IPS DF 6.9 (cell line): Measurements from ENCODE around the gene TFF1.

Source experiments
- DNase-seq: peaks from one replicate; pipeline ENCODE4 v3.0.0-alpha.2; 2013; ENCODE audit warnings: low read depth, low spot score
- H3K27ac ChIP-seq: one replicate; pipeline ENCODE4 v1.5.1; 2013; ENCODE audit warnings: low read length, control low read depth
- H3K27me3 ChIP-seq: 2 replicates; pipeline ENCODE4 v1.6.1; 2013; ENCODE audit warnings: mild to moderate bottlenecking, low read length; ENCODE audit not compliant: control insufficient read depth, insufficient read depth
- H3K36me3 ChIP-seq: 2 replicates; pipeline ENCODE4 v1.6.1; 2013; ENCODE audit warnings: low read length; ENCODE audit not compliant: control insufficient read depth, insufficient read depth
- H3K4me1 ChIP-seq: 2 replicates; pipeline ENCODE4 v1.6.1; 2013; ENCODE audit warnings: low read length; ENCODE audit not compliant: control insufficient read depth, insufficient read depth
- H3K4me3 ChIP-seq: 2 replicates; pipeline ENCODE4 v1.5.1; 2013; ENCODE audit warnings: mild to moderate bottlenecking, low read length
- H3K9me3 ChIP-seq: 2 replicates; pipeline ENCODE4 v1.6.1; 2013; ENCODE audit warnings: low read length, inconsistent platforms; ENCODE audit not compliant: control insufficient read depth, insufficient read depth
- WGBS: extraction: QIAGEN DNeasy Blood & Tissue Kit; methylation state at CpG from one replicate; pipeline ENCODE4 v1.1.7; 2013; ENCODE audit warnings: mixed read lengths, missing lambda C conversion rate; ENCODE audit not compliant: insufficient read length, insufficient coverage; 5-methylcytosine and 5-hydroxymethylcytosine counted together

The TFF1 gene

DNA sequence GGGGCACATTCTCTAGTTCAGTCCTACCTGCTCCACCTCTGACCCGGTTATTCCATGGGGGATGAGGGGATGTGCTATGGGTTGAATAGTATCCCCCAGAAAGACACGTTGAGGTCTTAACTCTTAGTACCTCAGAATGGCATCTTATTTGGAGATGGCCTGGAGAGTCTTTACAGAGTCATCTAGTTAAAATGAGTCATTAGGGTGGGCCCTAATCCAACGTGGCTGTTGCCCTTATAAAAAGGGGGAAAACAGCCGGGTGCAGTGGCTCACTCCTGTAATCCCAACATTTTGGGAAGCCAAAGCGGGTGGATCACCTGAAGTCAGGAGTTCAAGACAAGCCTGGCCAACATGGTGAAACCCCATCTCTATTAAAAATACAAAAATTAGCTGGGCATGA, 23.9 kb upstream of the TFF1 start:
- no peaks in the 10 kb centered on the region for H3K36me3 ChIP-seq
- no CpG with 5 or more reads among the region's 5 CpGs for WGBS
- H3K27me3 ChIP-seq = no peaks in the 10 kb centered on the region
- DNase-seq = no peak
- no peak overlapping the region for H3K4me3 ChIP-seq
- H3K9me3 ChIP-seq = no peaks in the 10 kb centered on the region
- no peak overlapping the region for H3K27ac ChIP-seq
- H3K4me1 ChIP-seq = peaks cover 9% of the 10 kb centered on the region; the same call in 1 of the 2 replicates

DNA sequence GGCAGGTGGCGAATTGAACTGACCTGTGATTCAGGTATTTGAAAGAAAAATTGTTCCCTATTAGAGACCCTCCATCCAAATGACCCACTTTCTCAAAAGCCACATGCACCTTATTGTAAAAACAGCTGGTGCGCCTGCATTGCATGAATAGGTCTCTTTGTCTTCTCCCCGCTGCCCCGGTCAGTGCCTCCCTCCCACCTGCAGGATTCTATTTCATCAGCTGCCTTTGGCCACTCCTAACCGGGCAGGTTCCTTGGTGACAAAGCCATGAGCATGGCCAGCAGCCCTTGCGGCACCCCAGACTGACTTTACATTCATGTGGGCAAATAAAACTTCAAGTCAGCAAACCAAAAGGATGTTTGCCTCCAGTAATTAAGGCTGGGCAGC, 23.1 kb upstream of the TFF1 start:
- H3K4me3 ChIP-seq = no peak overlapping the region
- no CpG with 5 or more reads among the region's 6 CpGs for WGBS
- H3K27me3 ChIP-seq = no peaks in the 10 kb centered on the region
- H3K4me1 ChIP-seq = peaks cover 9% of the 10 kb centered on the region; the same call in 1 of the 2 replicates
- DNase-seq = no peak
- no peak overlapping the region for H3K27ac ChIP-seq
- H3K36me3 ChIP-seq = no peaks in the 10 kb centered on the region
- no peaks in the 10 kb centered on the region for H3K9me3 ChIP-seq

DNA sequence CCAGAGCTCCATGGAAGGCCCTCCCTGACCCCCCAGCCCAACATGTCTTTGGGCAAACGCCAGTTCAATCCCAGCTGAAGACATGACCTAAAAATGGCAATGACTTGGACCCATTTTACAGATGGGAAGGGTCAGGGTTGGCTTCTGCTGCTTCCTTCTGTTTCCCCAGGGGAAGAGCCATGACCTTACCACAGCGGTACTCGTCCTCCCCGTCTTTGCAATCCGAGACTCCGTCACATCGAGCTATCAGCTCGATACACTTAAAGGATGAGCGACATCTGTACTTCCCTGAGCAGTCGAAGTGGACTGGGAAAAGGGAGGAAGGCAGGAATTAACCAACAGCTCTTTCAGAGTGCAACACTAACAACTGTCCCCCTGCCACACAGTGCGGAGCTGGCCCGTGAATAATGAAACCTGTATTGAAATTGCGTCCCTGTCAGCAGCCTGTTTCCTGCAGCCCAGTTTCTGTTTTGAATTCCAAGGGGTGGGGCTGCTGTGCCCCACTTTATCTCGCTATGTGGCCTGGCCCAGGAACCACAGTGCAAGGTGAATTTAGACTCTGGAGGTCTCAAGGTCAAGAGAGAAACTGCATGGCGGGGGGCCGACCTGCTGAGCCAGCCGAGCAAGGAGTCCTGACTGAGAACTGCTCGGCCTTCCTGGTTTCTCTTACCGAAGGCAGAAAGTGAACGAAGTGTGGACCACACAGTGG, 22.6 kb upstream of the TFF1 start:
- WGBS = no CpG with 5 or more reads among the region's 20 CpGs
- no peaks in the 10 kb centered on the region for H3K36me3 ChIP-seq
- H3K4me1 ChIP-seq = peaks cover 9% of the 10 kb centered on the region; the same call in 1 of the 2 replicates
- no peak overlapping the region for H3K27ac ChIP-seq
- H3K27me3 ChIP-seq = no peaks in the 10 kb centered on the region
- H3K9me3 ChIP-seq = no peaks in the 10 kb centered on the region
- no peak for DNase-seq
- no peak overlapping the region for H3K4me3 ChIP-seq

DNA sequence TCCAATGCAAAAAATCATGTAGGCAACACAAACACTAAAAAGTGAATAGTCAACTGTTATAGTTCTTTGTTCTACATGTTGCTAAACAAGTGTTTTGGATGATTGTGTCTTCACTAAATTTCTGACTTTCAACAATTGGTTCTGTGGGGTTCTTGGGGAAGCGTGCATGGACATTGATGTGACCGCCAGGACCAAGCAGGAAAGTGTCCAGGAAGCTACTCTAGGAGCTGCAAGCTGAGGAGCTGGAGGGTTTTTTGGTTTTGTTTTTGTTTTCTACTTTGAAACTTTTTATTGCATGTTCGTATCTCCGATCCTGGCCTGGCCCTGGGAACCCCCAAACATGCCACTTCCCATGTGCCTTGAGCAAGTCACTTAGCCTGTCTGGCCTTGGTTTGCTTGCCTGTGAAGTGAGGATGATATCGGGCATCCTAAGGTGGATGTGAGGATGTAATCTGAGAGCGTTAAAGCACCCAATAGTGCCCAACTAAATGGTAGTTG, 21.6 kb upstream of the TFF1 start:
- no peaks in the 10 kb centered on the region for H3K36me3 ChIP-seq
- WGBS = no CpG with 5 or more reads among the region's 6 CpGs
- peaks cover 9% of the 10 kb centered on the region; the same call in 1 of the 2 replicates for H3K4me1 ChIP-seq
- H3K4me3 ChIP-seq = no peak overlapping the region
- no peak overlapping the region for H3K27ac ChIP-seq
- no peaks in the 10 kb centered on the region for H3K9me3 ChIP-seq
- no peak for DNase-seq
- no peaks in the 10 kb centered on the region for H3K27me3 ChIP-seq

DNA sequence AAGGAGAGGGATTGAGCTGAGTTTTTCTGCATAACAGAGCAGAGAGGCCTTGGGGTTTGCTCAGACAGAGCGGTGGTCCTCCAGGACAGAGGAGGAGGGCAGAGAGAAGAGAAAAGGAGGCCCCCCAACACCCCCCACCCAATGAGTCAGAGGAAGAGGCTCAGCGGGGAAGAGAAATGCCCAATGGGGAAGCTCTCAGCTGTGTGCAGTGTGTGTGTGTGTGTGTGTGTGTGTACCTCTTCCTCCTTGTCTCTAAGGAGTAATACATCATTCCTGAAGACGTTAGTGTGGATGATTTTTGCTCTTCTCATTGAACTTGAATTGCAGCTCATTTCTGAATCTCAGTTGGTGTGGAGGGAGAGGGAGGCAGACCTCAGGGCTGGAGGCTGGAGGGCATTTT, 20.8 kb upstream of the TFF1 start:
- H3K4me3 ChIP-seq = no peak overlapping the region
- H3K27me3 ChIP-seq = no peaks in the 10 kb centered on the region
- no peaks in the 10 kb centered on the region for H3K9me3 ChIP-seq
- no CpG with 5 or more reads among the region's 3 CpGs for WGBS
- peaks cover 9% of the 10 kb centered on the region; the same call in 1 of the 2 replicates for H3K4me1 ChIP-seq
- no peak for DNase-seq
- no peaks in the 10 kb centered on the region for H3K36me3 ChIP-seq
- no peak overlapping the region for H3K27ac ChIP-seq

DNA sequence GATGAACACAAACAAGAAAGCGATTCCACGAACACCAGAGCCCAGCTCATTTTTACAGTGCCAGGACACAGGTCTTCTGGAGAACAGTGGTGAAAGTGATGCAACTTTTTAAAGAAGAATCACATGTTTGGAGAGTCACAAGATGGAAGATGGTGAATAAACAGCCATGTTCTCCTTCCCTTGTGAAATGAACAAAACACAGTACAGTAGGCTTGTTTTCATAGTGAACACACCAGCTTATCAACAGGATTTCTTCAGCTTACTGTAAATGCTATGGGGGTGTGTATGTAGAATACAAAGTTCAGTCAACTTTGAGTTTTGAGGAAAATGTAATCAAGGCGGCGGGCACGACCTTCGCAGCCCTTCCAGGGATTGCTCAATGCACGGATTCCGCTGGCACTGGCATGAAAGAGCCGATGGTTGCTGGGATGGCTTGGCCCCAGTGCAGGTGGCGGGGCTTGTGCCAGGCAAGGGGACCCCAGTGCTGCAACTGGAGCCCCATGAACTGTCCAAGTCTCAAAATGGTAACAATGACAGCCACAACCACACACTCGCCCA, 19.8 kb upstream of the TFF1 start:
- no peaks in the 10 kb centered on the region for H3K36me3 ChIP-seq
- no peak overlapping the region for H3K27ac ChIP-seq
- H3K4me3 ChIP-seq = no peak overlapping the region
- H3K9me3 ChIP-seq = no peaks in the 10 kb centered on the region
- no peaks in the 10 kb centered on the region for H3K27me3 ChIP-seq
- WGBS = no CpG with 5 or more reads among the region's 11 CpGs
- H3K4me1 ChIP-seq = peaks cover 9% of the 10 kb centered on the region; the same call in 1 of the 2 replicates
- DNase-seq = no peak

DNA sequence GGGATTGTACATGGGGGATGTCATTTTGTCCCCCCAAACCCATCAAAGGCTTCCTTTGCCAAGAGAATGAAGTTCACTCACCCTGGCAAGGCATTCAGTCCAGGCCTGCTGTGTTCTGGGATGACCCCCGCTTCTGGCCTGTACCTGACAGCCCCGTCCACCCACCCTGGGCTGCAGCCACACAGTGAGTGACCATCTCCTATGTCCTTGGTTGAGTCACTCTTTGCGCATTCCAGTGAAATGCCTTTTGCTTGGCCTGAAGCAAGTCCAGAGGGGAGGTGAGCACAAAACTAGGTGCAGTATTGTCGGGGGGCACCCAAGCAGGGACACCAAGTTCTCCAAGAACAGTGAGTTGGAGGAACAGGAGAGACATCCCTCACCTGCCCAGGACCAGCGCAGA, 19.3 kb upstream of the TFF1 start:
- Histone ChIP-seq H3K9me3 (no peaks in the 10 kb centered on the region), H3K36me3 (no peaks in the 10 kb centered on the region), H3K4me3 (no peak overlapping the region), H3K27me3 (no peaks in the 10 kb centered on the region), H3K4me1 (peaks cover 9% of the 10 kb centered on the region; the same call in 1 of the 2 replicates), H3K27ac (no peak overlapping the region)
- no CpG with 5 or more reads among the region's 5 CpGs for WGBS
- no peak for DNase-seq

DNA sequence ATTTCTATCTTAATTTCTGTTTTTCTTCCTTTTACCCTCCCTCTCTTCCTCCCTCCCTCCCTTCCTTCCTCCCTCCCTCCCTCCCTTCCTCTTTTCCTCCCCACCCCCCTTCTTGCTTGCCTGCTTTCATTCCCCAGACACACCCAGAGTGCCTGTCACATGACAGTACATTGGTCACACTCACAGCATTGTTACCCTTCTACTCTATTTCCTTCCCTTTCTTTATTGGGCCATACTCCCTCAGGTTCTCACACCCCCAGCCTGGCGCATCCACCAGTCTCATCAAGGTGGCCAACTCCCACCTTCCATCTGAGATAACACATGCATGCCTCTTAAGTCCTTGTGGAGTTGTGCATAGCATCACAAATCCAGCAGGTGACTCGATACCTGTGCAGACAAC, 18.7 kb upstream of the TFF1 start:
- no peaks in the 10 kb centered on the region for H3K9me3 ChIP-seq
- no peak overlapping the region for H3K27ac ChIP-seq
- no CpG with 5 or more reads among the region's 2 CpGs for WGBS
- no peaks in the 10 kb centered on the region for H3K27me3 ChIP-seq
- DNase-seq = no peak
- H3K36me3 ChIP-seq = no peaks in the 10 kb centered on the region
- H3K4me1 ChIP-seq = peaks cover 9% of the 10 kb centered on the region; the same call in 1 of the 2 replicates
- H3K4me3 ChIP-seq = no peak overlapping the region

DNA sequence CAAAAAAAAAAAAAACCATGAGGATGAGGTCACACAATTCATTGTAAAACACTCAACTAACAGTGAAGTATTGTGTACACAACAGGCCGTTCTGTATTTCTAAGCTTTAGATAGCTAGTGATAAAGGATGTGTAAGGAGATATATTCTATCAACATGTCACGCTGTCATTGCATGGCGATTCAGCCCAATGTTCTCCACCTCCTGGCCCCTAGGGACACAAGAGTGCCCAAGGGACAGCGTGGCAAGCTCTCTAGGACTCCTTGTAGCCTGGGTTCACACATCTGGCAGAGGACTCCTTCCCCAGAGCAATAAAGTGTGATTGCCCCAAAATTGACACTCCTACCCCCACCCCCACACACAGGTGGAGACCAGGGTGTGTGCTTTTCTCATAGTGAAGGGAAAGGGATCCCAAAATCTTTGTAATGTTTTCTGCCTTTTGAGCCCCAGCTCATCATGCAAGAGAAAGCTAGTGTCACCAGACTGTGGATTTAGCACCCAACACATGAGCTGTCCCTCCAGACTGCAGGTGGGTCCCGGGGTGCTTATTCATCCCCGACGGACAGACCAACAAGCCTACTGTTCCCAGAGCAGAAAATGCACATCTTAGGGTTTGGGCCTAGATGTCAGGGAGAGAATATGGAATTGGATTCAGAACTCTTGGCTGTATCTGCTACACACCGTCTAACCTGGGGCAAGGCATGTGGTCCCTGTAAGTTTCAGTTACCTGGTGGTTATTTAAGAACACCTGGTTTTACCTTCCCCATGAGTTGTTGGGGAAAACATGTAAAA, 18.0 kb upstream of the TFF1 start:
- Histone ChIP-seq H3K4me3 (no peak overlapping the region), H3K9me3 (no peaks in the 10 kb centered on the region), H3K4me1 (peaks cover 6% of the 10 kb centered on the region; the same call in 1 of the 2 replicates), H3K36me3 (no peaks in the 10 kb centered on the region), H3K27me3 (no peaks in the 10 kb centered on the region), H3K27ac (no peak overlapping the region)
- no peak for DNase-seq
- no CpG with 5 or more reads among the region's 8 CpGs for WGBS

DNA sequence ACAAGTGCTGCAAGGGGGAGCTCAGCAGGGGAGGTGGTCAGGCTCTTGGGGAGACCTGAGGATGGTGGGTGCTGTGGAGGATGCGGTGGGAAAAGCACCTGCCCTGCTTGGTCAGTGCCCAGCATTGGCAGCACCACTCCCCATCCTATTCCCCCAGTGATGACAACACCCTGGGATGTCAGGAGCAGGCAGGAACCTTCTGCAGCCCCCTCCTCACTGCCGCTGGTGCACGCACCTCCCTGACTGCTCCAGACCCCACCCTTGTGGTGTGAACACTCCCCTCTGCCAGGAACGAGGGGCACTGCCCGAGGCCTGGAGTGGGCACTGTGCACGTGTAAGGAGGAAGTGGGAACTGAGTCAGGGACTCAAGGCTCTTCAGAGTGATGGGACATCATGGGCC, 17.0 kb upstream of the TFF1 start:
- DNase-seq = no peak
- WGBS = no CpG with 5 or more reads among the region's 6 CpGs
- Histone ChIP-seq H3K4me1 (no peaks in the 10 kb centered on the region), H3K4me3 (no peak overlapping the region), H3K27ac (no peak overlapping the region), H3K9me3 (no peaks in the 10 kb centered on the region), H3K27me3 (no peaks in the 10 kb centered on the region), H3K36me3 (no peaks in the 10 kb centered on the region)
